ENCODE data around the gene RANGAP1.

GRCh38 chr22:41334951-41335635, 49.1 kb upstream of the RANGAP1 start:
- TF ChIP-seq CTCF (IDR thresholded peaks at IDR 0.05) (no peak), EZH2 (IDR thresholded peaks at IDR 0.05; ENCODE audit: borderline replicate concordance, insufficient read depth, low read depth, low read length, poor library complexity, severe bottlenecking) (no peak)

Measured in B cell (primary cell).